Astrocyte (in vitro differentiated cells and primary cell): ENCODE results near the gene SLC45A1.

Source experiments
- CTCF ChIP-seq: IDR thresholded peaks from 2 replicates; pipeline ENCODE4 v1.5.1; 2011; ENCODE audit warnings: low read depth, mild to moderate bottlenecking, inconsistent platforms, low read length, moderate library complexity; ENCODE audit not compliant: insufficient read depth
- EZH2 ChIP-seq: IDR thresholded peaks from 2 replicates; pipeline ENCODE4 v1.6.1; 2012; ENCODE audit warnings: mild to moderate bottlenecking, low read length, inconsistent platforms; ENCODE audit not compliant: insufficient read depth

GRCh38 chr1:8348047-8348776 lies 30.3 kb downstream of the SLC45A1 start:
- TF ChIP-seq EZH2 (no peak), CTCF (no peak)
